Measurements from ENCODE around the gene MEGF6. TPM values are rescaled to one million over a fixed set of nuclear protein-coding genes. Genes with fewer than 3 reads are reported as not detected.

The MEGF6 gene
- total and polyA plus RNA-seq, 2 donors = 9.6 to 35.2 TPM

DNA sequence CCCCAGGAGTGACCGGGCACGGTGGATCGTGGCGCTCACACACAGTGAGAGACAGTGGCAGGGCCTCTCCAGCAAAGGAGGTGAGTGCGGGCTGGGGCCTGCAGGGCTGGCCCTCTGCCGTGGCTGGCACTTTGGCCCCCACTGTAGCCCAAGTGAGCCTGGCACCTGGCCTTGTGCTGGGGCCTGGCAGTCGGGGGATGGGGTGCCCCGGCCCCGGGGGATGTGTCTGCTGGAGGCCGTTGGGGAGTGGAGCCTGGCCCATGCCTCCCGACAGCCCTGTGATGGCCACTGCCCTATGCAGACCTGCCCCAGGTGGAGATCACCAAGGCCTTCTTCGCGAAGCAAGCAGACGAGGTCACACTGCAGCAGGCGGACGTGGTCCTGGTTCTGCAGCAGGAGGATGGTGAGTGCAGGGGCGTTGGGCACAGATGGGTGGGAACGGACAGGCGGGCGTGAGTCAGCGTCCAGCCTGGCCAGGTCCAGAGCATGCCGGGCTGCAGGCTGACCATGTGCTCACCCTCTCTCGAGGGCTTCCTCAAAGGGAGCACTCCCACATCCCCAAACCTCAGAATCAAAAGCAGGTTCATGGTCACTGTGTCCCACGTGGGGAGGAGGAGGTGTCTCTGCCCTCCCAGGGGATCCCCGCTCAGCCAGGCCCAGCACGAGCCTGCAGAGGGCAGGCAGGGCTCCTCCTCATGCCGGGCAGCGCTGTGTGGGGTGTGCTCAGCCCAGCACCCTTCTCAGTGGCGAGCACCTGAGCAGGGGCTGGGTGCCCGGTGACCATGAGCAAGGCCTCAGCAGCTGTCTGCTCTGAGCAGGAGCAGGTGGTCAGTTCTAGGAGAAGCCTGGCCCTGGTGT lies 131.6 kb downstream of the MEGF6 start:
- no peaks in the 10 kb centered on the region for H3K36me3 ChIP-seq (ENCODE audit: control insufficient read depth in 2 of 2, insufficient read depth in 2 of 2, low read length in 1 of 2)
- no peak overlapping the region for H3K4me3 ChIP-seq (ENCODE audit: low read length in 2 of 2)
- H3K9me3 ChIP-seq (ENCODE audit: control insufficient read depth in 2 of 2, insufficient read depth in 1 of 2, low read length in 1 of 2) = no peaks in the 10 kb centered on the region
- no peaks in the 10 kb centered on the region for H3K27me3 ChIP-seq (ENCODE audit: control insufficient read depth in 2 of 2, insufficient read depth in 1 of 2, low read length in 1 of 2)
- 83% methylated on average over 30 of the region's 30 CpGs for WGBS
- no peak for DNase-seq (ENCODE audit: low read depth in 6 of 9, low spot score in 9 of 9)
- no peak overlapping the region for H3K27ac ChIP-seq (ENCODE audit: low read depth in 1 of 2, low read length in 1 of 2)
- no peaks in the 10 kb centered on the region for H3K4me1 ChIP-seq (ENCODE audit: control insufficient read depth in 2 of 2, insufficient read depth in 2 of 2, low read length in 2 of 2)

DNA sequence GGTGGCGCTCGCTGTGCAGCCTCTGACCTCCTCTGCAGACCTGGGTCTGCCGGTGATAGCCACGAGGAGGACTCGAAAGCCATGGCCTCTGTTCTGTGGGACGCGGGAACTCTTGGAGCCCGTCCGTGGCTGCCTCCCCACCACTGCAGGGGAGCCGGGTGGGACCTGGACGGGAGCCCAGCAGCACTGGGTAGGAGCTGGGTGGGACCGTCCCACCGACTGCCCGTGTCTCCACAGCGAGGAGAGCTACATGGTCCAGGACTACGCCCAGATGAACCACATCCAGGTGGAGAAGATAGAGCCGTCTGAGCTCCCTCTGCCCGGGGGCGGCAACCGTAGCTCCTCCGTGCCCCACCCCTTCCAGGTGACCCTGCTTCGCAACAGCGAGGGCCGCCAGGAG lies 133.1 kb downstream of the MEGF6 start:
- no peaks in the 10 kb centered on the region for H3K36me3 ChIP-seq (ENCODE audit: control insufficient read depth in 2 of 2, insufficient read depth in 2 of 2, low read length in 1 of 2)
- no peaks in the 10 kb centered on the region for H3K4me1 ChIP-seq (ENCODE audit: control insufficient read depth in 2 of 2, insufficient read depth in 2 of 2, low read length in 2 of 2)
- DNase-seq (ENCODE audit: low read depth in 6 of 9, low spot score in 9 of 9) = no peak
- 89% methylated on average over 24 of the region's 24 CpGs for WGBS
- no peaks in the 10 kb centered on the region for H3K9me3 ChIP-seq (ENCODE audit: control insufficient read depth in 2 of 2, insufficient read depth in 1 of 2, low read length in 1 of 2)
- no peak overlapping the region for H3K4me3 ChIP-seq (ENCODE audit: low read length in 2 of 2)
- H3K27ac ChIP-seq (ENCODE audit: low read depth in 1 of 2, low read length in 1 of 2) = no peak overlapping the region
- no peaks in the 10 kb centered on the region for H3K27me3 ChIP-seq (ENCODE audit: control insufficient read depth in 2 of 2, insufficient read depth in 1 of 2, low read length in 1 of 2)

DNA sequence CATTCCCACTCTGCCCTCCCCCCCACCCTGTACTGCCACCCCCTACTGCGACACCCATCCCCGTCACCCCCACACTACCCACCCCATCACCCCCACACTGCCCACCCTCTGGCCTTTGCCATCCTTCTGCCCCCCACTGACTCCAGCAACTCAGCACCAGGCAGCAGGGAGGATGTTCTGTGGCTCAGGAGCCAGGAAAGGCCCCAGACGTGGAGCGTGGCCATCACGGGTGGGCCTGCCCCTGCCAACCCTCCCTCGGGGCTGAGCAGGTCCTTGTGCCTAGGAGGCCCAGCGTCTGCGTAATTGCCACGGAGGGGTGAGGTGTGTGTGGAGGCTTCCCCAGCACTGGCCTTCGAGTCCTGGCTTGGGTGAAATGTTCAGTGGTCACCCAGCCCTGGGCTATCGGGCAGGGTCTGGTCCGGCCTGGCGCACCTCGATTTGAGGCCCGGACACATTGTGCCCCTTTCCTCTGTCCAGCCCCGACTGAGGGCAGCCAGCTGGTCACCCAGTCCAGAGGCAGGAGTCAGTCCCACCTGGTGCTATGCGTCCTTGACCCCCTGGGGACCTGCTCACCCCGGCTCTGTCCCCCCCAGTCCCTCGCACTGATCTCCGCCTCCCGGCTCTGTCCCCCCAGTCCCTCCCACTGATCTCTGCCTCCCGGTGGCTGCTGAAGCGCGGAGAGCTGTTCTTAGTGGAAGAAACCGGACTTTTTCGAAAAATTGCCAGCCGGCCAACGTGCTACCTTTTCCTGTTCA lies 133.9 kb downstream of the MEGF6 start:
- H3K36me3 ChIP-seq (ENCODE audit: control insufficient read depth in 2 of 2, insufficient read depth in 2 of 2, low read length in 1 of 2) = no peaks in the 10 kb centered on the region
- WGBS = 74% methylated on average over 28 of the region's 28 CpGs
- no peak overlapping the region for H3K4me3 ChIP-seq (ENCODE audit: low read length in 2 of 2)
- no peak for DNase-seq (ENCODE audit: low read depth in 6 of 9, low spot score in 9 of 9)
- H3K27me3 ChIP-seq (ENCODE audit: control insufficient read depth in 2 of 2, insufficient read depth in 1 of 2, low read length in 1 of 2) = no peaks in the 10 kb centered on the region
- H3K4me1 ChIP-seq (ENCODE audit: control insufficient read depth in 2 of 2, insufficient read depth in 2 of 2, low read length in 2 of 2) = no peaks in the 10 kb centered on the region
- H3K27ac ChIP-seq (ENCODE audit: low read depth in 1 of 2, low read length in 1 of 2) = no peak overlapping the region
- no peaks in the 10 kb centered on the region for H3K9me3 ChIP-seq (ENCODE audit: control insufficient read depth in 2 of 2, insufficient read depth in 1 of 2, low read length in 1 of 2)

DNA sequence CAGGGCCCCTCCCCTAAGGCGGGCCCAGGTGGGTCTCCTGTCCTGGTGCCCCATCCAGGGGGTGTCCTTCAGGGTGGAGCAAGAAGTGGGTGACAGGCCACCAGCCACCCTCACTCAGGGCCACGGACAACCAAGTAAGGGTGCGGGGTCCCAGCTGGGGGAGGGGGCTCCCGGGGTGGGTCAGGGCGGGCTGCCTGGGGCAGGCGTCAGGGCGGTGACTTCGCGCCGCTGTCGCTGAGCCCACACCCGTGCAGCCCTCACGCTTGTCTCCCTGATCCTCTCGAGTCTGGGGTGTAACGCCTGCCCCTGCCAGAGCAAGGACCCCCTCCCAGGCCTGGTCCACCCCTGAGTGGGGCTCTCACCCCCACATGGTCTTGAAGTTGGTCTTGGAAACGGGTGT lies 134.6 kb downstream of the MEGF6 start:
- H3K27me3 ChIP-seq (ENCODE audit: control insufficient read depth in 2 of 2, insufficient read depth in 1 of 2, low read length in 1 of 2) = no peaks in the 10 kb centered on the region
- no peak overlapping the region for H3K27ac ChIP-seq (ENCODE audit: low read depth in 1 of 2, low read length in 1 of 2)
- no peaks in the 10 kb centered on the region for H3K9me3 ChIP-seq (ENCODE audit: control insufficient read depth in 2 of 2, insufficient read depth in 1 of 2, low read length in 1 of 2)
- WGBS = 92% methylated on average over 16 of the region's 16 CpGs
- no peak overlapping the region for H3K4me3 ChIP-seq (ENCODE audit: low read length in 2 of 2)
- H3K4me1 ChIP-seq (ENCODE audit: control insufficient read depth in 2 of 2, insufficient read depth in 2 of 2, low read length in 2 of 2) = no peaks in the 10 kb centered on the region
- no peak for DNase-seq (ENCODE audit: low read depth in 6 of 9, low spot score in 9 of 9)
- H3K36me3 ChIP-seq (ENCODE audit: control insufficient read depth in 2 of 2, insufficient read depth in 2 of 2, low read length in 1 of 2) = no peaks in the 10 kb centered on the region

DNA sequence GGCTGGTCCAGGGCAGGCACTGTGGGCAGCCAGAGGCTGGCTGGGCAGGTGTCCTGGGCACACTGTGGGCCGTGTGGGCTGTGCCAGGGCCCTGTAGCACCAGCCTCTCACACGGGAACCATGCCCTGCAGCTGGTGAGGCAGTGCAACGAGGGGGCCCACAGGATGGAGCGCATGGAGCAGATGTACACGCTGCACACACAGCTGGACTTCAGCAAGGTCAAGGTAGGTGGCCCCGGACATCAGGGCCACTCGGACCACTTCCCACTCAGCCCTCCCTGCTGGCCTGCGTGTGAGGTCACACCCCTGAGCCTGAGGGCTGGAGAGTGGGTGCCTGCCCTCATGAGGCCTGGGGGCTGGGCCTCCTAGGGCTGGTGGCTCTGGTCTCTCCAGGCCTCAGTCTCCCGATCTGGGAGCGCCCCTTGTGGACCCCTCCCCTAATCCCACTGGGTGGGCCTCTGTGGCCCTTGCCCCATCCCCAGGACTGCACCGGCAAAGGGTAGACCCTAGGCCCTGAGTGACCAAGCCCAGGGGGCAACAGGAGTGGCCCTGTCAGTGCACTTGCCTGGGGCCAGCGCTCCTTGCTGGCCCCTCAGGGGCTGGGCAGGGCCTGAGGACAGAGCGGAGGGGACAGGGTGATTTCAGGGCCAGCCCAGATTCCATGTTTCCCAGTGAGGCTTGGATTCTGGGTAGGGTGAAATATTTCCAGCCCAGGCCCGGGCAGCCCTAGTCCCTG lies 135.3 kb downstream of the MEGF6 start:
- no peaks in the 10 kb centered on the region for H3K36me3 ChIP-seq (ENCODE audit: control insufficient read depth in 2 of 2, insufficient read depth in 2 of 2, low read length in 1 of 2)
- peaks cover 0 to 2% of the 10 kb centered on the region in 2 donors for H3K4me1 ChIP-seq (ENCODE audit: control insufficient read depth in 2 of 2, insufficient read depth in 2 of 2, low read length in 2 of 2)
- DNase-seq (ENCODE audit: low read depth in 6 of 9, low spot score in 9 of 9) = no peak
- H3K4me3 ChIP-seq (ENCODE audit: low read length in 2 of 2) = no peak overlapping the region
- H3K27me3 ChIP-seq (ENCODE audit: control insufficient read depth in 2 of 2, insufficient read depth in 1 of 2, low read length in 1 of 2) = no peaks in the 10 kb centered on the region
- H3K27ac ChIP-seq (ENCODE audit: low read depth in 1 of 2, low read length in 1 of 2) = no peak overlapping the region
- H3K9me3 ChIP-seq (ENCODE audit: control insufficient read depth in 2 of 2, insufficient read depth in 1 of 2, low read length in 1 of 2) = no peaks in the 10 kb centered on the region
- 95% methylated on average over 14 of the region's 14 CpGs for WGBS

DNA sequence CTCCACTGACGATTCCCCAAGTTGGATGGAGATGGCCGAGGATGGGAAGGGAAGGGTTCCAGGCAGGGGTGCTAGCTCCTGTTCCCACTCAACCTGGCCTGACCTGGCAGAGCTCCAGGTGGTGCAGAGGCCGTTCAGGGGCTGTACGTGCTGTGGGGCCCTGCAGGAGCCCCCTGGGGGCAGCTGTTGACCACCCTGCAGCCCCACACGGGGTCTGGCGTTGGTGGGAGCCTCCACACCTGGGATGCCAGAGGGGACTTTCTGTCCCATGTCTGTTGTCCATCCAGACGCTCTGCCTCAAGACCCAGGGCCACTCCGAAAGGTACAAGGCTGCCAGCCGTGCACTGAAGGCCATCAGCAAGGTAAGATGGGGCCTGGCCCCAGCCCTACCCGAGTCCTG lies 136.9 kb downstream of the MEGF6 start:
- WGBS = 76% methylated on average over 10 of the region's 10 CpGs
- Histone ChIP-seq H3K4me3 (ENCODE audit: low read length in 2 of 2) (no peak overlapping the region), H3K9me3 (ENCODE audit: control insufficient read depth in 2 of 2, insufficient read depth in 1 of 2, low read length in 1 of 2) (no peaks in the 10 kb centered on the region), H3K27ac (ENCODE audit: low read depth in 1 of 2, low read length in 1 of 2) (no peak overlapping the region), H3K4me1 (ENCODE audit: control insufficient read depth in 2 of 2, insufficient read depth in 2 of 2, low read length in 2 of 2) (peaks cover 0 to 2% of the 10 kb centered on the region in 2 donors), H3K27me3 (ENCODE audit: control insufficient read depth in 2 of 2, insufficient read depth in 1 of 2, low read length in 1 of 2) (no peaks in the 10 kb centered on the region), H3K36me3 (ENCODE audit: control insufficient read depth in 2 of 2, insufficient read depth in 2 of 2, low read length in 1 of 2) (no peaks in the 10 kb centered on the region)
- DNase-seq (ENCODE audit: low read depth in 6 of 9, low spot score in 9 of 9) = no peak

DNA sequence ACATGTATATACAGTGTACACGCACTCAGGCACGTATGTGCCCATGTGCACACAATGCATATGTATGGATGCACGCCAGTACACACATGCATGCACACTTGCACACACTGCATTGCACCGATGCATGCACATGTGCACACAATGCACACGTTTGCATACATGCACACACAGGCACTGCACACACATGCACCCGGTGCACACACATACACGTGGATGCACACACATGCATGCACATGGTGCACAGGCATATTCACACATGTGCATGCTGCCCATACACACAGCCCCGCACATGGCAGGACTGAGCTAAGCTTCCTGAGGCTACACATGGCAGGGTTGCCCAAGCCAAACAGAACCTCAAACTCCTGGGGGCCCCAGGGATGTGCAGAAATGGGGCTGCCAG lies 137.3 kb downstream of the MEGF6 start:
- no peaks in the 10 kb centered on the region for H3K27me3 ChIP-seq (ENCODE audit: control insufficient read depth in 2 of 2, insufficient read depth in 1 of 2, low read length in 1 of 2)
- DNase-seq (ENCODE audit: low read depth in 6 of 9, low spot score in 9 of 9) = no peak
- H3K27ac ChIP-seq (ENCODE audit: low read depth in 1 of 2, low read length in 1 of 2) = no peak overlapping the region
- no peaks in the 10 kb centered on the region for H3K9me3 ChIP-seq (ENCODE audit: control insufficient read depth in 2 of 2, insufficient read depth in 1 of 2, low read length in 1 of 2)
- H3K4me1 ChIP-seq (ENCODE audit: control insufficient read depth in 2 of 2, insufficient read depth in 2 of 2, low read length in 2 of 2) = peaks cover 0 to 2% of the 10 kb centered on the region in 2 donors
- no peak overlapping the region for H3K4me3 ChIP-seq (ENCODE audit: low read length in 2 of 2)
- WGBS = 96% methylated on average over 8 of the region's 8 CpGs
- no peaks in the 10 kb centered on the region for H3K36me3 ChIP-seq (ENCODE audit: control insufficient read depth in 2 of 2, insufficient read depth in 2 of 2, low read length in 1 of 2)

DNA sequence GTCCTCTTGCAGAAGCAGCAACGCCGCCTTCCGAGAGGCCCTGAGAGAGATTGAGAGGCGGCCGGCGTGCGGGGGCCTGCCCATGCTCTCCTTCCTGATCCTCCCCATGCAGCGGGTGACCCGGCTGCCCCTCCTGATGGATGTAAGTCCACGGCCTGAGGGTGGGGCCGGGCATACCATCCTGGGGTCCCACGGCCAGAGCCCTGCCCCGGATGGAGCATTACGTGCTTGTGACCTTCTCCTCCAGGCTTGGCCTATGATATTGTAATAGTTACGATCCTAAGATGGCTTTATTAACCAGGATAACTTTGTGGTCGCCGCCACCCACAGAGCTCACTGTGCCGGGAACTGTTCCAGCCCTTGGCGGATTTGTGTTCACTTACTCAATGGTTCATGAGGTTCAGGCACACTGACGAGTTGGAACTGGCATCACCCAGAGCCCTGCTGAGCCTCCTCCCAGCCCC lies 137.9 kb downstream of the MEGF6 start:
- no peak overlapping the region for H3K27ac ChIP-seq (ENCODE audit: low read depth in 1 of 2, low read length in 1 of 2)
- WGBS = 93% methylated on average over 20 of the region's 20 CpGs
- no peak for DNase-seq (ENCODE audit: low read depth in 6 of 9, low spot score in 9 of 9)
- H3K36me3 ChIP-seq (ENCODE audit: control insufficient read depth in 2 of 2, insufficient read depth in 2 of 2, low read length in 1 of 2) = no peaks in the 10 kb centered on the region
- no peak overlapping the region for H3K4me3 ChIP-seq (ENCODE audit: low read length in 2 of 2)
- no peaks in the 10 kb centered on the region for H3K9me3 ChIP-seq (ENCODE audit: control insufficient read depth in 2 of 2, insufficient read depth in 1 of 2, low read length in 1 of 2)
- no peaks in the 10 kb centered on the region for H3K27me3 ChIP-seq (ENCODE audit: control insufficient read depth in 2 of 2, insufficient read depth in 1 of 2, low read length in 1 of 2)
- H3K4me1 ChIP-seq (ENCODE audit: control insufficient read depth in 2 of 2, insufficient read depth in 2 of 2, low read length in 2 of 2) = peaks cover 0 to 2% of the 10 kb centered on the region in 2 donors

DNA sequence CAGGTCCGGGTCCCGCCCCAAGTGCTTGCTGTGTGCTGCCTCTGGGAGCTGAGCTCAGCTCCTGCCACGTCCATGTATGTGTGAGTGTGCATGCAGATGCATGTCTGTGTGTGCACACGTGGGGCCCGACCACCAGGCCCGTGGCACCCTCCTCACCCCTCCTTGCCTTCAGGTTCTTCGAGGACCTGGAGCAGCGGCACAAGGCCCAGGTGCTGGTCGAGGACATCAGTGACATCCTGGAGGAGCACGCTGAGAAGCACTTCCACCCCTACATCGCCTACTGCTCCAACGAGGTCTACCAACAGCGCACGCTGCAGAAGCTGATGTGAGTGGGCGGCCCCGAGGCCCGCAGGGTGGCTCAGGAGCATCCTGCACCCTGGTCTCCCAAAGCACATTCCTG lies 138.4 kb downstream of the MEGF6 start:
- Histone ChIP-seq H3K4me1 (ENCODE audit: control insufficient read depth in 2 of 2, insufficient read depth in 2 of 2, low read length in 2 of 2) (peaks cover 0 to 2% of the 10 kb centered on the region in 2 donors), H3K9me3 (ENCODE audit: control insufficient read depth in 2 of 2, insufficient read depth in 1 of 2, low read length in 1 of 2) (no peaks in the 10 kb centered on the region), H3K27ac (ENCODE audit: low read depth in 1 of 2, low read length in 1 of 2) (no peak overlapping the region), H3K27me3 (ENCODE audit: control insufficient read depth in 2 of 2, insufficient read depth in 1 of 2, low read length in 1 of 2) (no peaks in the 10 kb centered on the region), H3K36me3 (ENCODE audit: control insufficient read depth in 2 of 2, insufficient read depth in 2 of 2, low read length in 1 of 2) (no peaks in the 10 kb centered on the region), H3K4me3 (ENCODE audit: low read length in 2 of 2) (no peak overlapping the region)
- no peak for DNase-seq (ENCODE audit: low read depth in 6 of 9, low spot score in 9 of 9)
- 93% methylated on average over 17 of the region's 17 CpGs for WGBS

Data from thymus (tissue), 11 donors.